DOHH2 (cell line): ENCODE data around the gene MARK4.

Experiments
- H3F3A ChIP-seq: fragments of 200-600 bp; sonication (generic), shearing (Covaris generic); 2 replicates; pipeline ENCODE4 v1.6.0; 2016; ENCODE audit warnings: antibody characterized with exemption, mild to moderate bottlenecking; ENCODE audit not compliant: control insufficient read depth, insufficient read depth
- H3K27ac ChIP-seq: fragments of 200-600 bp; sonication (generic); 2 replicates; pipeline ENCODE4 v1.5.1; 2014; ENCODE audit warnings: low read depth, mild to moderate bottlenecking, low read length, moderate library complexity
- H3K27me3 ChIP-seq: fragments of 200-600 bp; sonication (generic); 2 replicates; pipeline ENCODE4 v1.6.1; 2014; ENCODE audit warnings: mild to moderate bottlenecking, low read length, mixed read lengths; ENCODE audit not compliant: control insufficient read depth
- H3K36me3 ChIP-seq: fragments of 200-600 bp; sonication (generic); 2 replicates; pipeline ENCODE4 v1.6.1; 2014; ENCODE audit warnings: mild to moderate bottlenecking, low read length, moderate library complexity, mixed read lengths; ENCODE audit not compliant: control insufficient read depth
- H3K4me1 ChIP-seq: fragments of 200-600 bp; sonication (generic); 2 replicates; pipeline ENCODE4 v1.6.1; 2014; ENCODE audit warnings: mild to moderate bottlenecking, low read length, mixed read lengths; ENCODE audit not compliant: control insufficient read depth
- H3K4me2 ChIP-seq: fragments of 200-600 bp; sonication (generic); 2 replicates; pipeline ENCODE4 v1.6.0; 2014; ENCODE audit warnings: mild to moderate bottlenecking, low read length, moderate library complexity
- H3K4me3 ChIP-seq: fragments of 200-600 bp; sonication (generic); 2 replicates; pipeline ENCODE4 v1.5.1; 2014; ENCODE audit warnings: mild to moderate bottlenecking, low read length, mixed read lengths
- H3K79me2 ChIP-seq: fragments of 200-600 bp; sonication (generic); 2 replicates; pipeline ENCODE4 v1.6.1; 2014; ENCODE audit warnings: mild to moderate bottlenecking, low read length, mixed read lengths; ENCODE audit not compliant: control insufficient read depth
- H3K9me2 ChIP-seq: fragments of 200-600 bp; sonication (generic); replicated peaks from 2 replicates; pipeline ENCODE4 v1.6.1; 2014; ENCODE audit warnings: mild to moderate bottlenecking, low read length, mixed read lengths; ENCODE audit not compliant: control insufficient read depth
- H3K9me3 ChIP-seq: fragments of 200-600 bp; sonication (generic); 2 replicates; pipeline ENCODE4 v1.6.1; 2014; ENCODE audit warnings: antibody characterized with exemption, low read length, mixed read lengths; ENCODE audit not compliant: control insufficient read depth, insufficient read depth
- H4K20me1 ChIP-seq: fragments of 200-600 bp; sonication (generic); 2 replicates; pipeline ENCODE4 v1.6.0; 2014; ENCODE audit warnings: low read depth, mild to moderate bottlenecking, antibody characterized with exemption, low read length, moderate library complexity; ENCODE audit not compliant: control insufficient read depth, insufficient read depth
- CTCF ChIP-seq: fragments of 200-600 bp; sonication (generic); IDR thresholded peaks from one replicate; pipeline ENCODE4 v1.5.1; 2014; ENCODE audit warnings: antibody characterized with exemption, mild to moderate bottlenecking, low read depth, low read length; ENCODE audit not compliant: poor library complexity, severe bottlenecking
- EZH2phosphoT487 ChIP-seq: fragments of 200-600 bp; sonication (generic); IDR thresholded peaks from 2 replicates; pipeline ENCODE4 v1.6.1; 2017; ENCODE audit warnings: borderline replicate concordance, mild to moderate bottlenecking, antibody characterized with exemption, low read length, moderate library complexity, mixed read lengths

The MARK4 gene

GRCh38 chr19:45215391-45216191 is 35.5 kb upstream of the MARK4 start:
- Histone ChIP-seq H3K27me3 (peaks cover 20% of the 10 kb centered on the region), H4K20me1 (no peaks in the 10 kb centered on the region), H3K27ac (no peak overlapping the region), H3K4me2 (no peak overlapping the region), H3F3A (0 out of 2 replicates have a peak, but pooled peaks cover 2% of the 10 kb centered on the region), H3K4me3 (no peak overlapping the region), H3K9me3 (no peaks in the 10 kb centered on the region), H3K36me3 (no peaks in the 10 kb centered on the region), H3K4me1 (no peaks in the 10 kb centered on the region), H3K9me2 (no peaks in the 10 kb centered on the region), H3K79me2 (no peaks in the 10 kb centered on the region)
- TF ChIP-seq CTCF = no peak
- no peak for TF ChIP-seq EZH2phosphoT487

- no peak overlapping the region for H3K27ac ChIP-seq
- no peaks in the 10 kb centered on the region for H3K9me2 ChIP-seq
- H3K4me2 ChIP-seq = no peak overlapping the region
- H3F3A ChIP-seq = 0 out of 2 replicates have a peak, but pooled peaks cover 2% of the 10 kb centered on the region
- H3K4me3 ChIP-seq = no peak overlapping the region
- H3K4me1 ChIP-seq = no peaks in the 10 kb centered on the region
- H3K79me2 ChIP-seq = no peaks in the 10 kb centered on the region
- H3K36me3 ChIP-seq = no peaks in the 10 kb centered on the region
- H3K27me3 ChIP-seq = peaks cover 24% of the 10 kb centered on the region
- no peak for TF ChIP-seq CTCF
- no peak for TF ChIP-seq EZH2phosphoT487
- no peaks in the 10 kb centered on the region for H4K20me1 ChIP-seq
- H3K9me3 ChIP-seq = no peaks in the 10 kb centered on the region
Measured at GRCh38 chr19:45216667-45217066, 34.4 kb upstream of the MARK4 start.

GRCh38 chr19:45217193-45217956 is 33.7 kb upstream of the MARK4 start:
- Histone ChIP-seq H3K4me2 (no peak overlapping the region), H3K79me2 (no peaks in the 10 kb centered on the region), H3K27me3 (peaks cover 22% of the 10 kb centered on the region), H3K9me2 (no peaks in the 10 kb centered on the region), H3K9me3 (no peaks in the 10 kb centered on the region), H3K36me3 (no peaks in the 10 kb centered on the region), H3K4me3 (no peak overlapping the region), H3F3A (0 out of 2 replicates have a peak, but pooled peaks cover 2% of the 10 kb centered on the region), H4K20me1 (no peaks in the 10 kb centered on the region), H3K27ac (no peak overlapping the region), H3K4me1 (no peaks in the 10 kb centered on the region)
- TF ChIP-seq CTCF = no peak
- TF ChIP-seq EZH2phosphoT487 = no peak
